ENCODE data around the gene TSPAN33.

- TF ChIP-seq CTCF (IDR thresholded peaks at IDR 0.05; ENCODE audit: borderline replicate concordance, extremely low read depth, low read length, poor library complexity, severe bottlenecking) (no peak), EZH2 (IDR thresholded peaks at IDR 0.05; ENCODE audit: borderline replicate concordance, low read depth, low read length, severe bottlenecking) (no peak)
Observed at GRCh38 chr7:129187681-129188371, 43.3 kb downstream of the TSPAN33 start.
